HepG2 (cell line): ENCODE data around the gene ERF. TPM values are rescaled to one million over a fixed set of nuclear protein-coding genes. Genes with fewer than 3 reads are reported as not detected.

Experiments used
- HMGXB3 ChIP-seq: sonication (generic); formaldehyde crosslinking; IDR thresholded peaks from 2 replicates; pipeline ENCODE4 v1.4.0; 2020; ENCODE audit warnings: missing genetic modification reagents, borderline replicate concordance
- KDM4B ChIP-seq: sonication (generic); formaldehyde crosslinking; IDR thresholded peaks from 2 replicates; pipeline ENCODE4 v1.4.0; 2020; ENCODE audit warnings: missing genetic modification reagents
- KLF11 ChIP-seq: IDR thresholded peaks from 2 replicates; pipeline ENCODE4 v1.6.1; 2016; ENCODE audit warnings: missing compliant biosample characterization
- NCOA2 ChIP-seq: sonication (generic); formaldehyde crosslinking; IDR thresholded peaks from 2 replicates; pipeline ENCODE4 v1.8.0; 2022; ENCODE audit warnings: inconsistent platforms
- PBX2 ChIP-seq: IDR thresholded peaks from 2 replicates; pipeline ENCODE4 v1.6.1; 2016; ENCODE audit warnings: control low read depth
- RBM39 ChIP-seq: fragments of 200-400 bp; formaldehyde crosslinking; IDR thresholded peaks from one replicate; pipeline ENCODE4 v1.6.1; 2018; ENCODE audit warnings: antibody characterized with exemption, mild to moderate bottlenecking, low read depth, low read length; ENCODE audit not compliant: poor library complexity, severe bottlenecking
- SATB2 ChIP-seq: sonication (generic); formaldehyde crosslinking; IDR thresholded peaks from 2 replicates; pipeline ENCODE4 v1.5.0; 2020; ENCODE audit warnings: missing genetic modification reagents
- SNAPC2 ChIP-seq: sonication (generic); formaldehyde crosslinking; IDR thresholded peaks from 2 replicates; pipeline ENCODE4 v1.8.1; 2022; ENCODE audit warnings: mild to moderate bottlenecking, missing genetic modification reagents
- SNRNP70 ChIP-seq: fragments of 200-400 bp; formaldehyde crosslinking; IDR thresholded peaks from 2 replicates; pipeline ENCODE4 v1.6.1; 2017; ENCODE audit warnings: mild to moderate bottlenecking, low read depth, low read length, moderate library complexity
- SOX5 ChIP-seq: IDR thresholded peaks from 2 replicates; pipeline ENCODE4 v1.6.1; 2016; ENCODE audit warnings: borderline replicate concordance
- TEAD2 ChIP-seq: sonication (generic); formaldehyde crosslinking; IDR thresholded peaks from 2 replicates; pipeline ENCODE4 v1.9.0; 2021; ENCODE audit warnings: missing genetic modification reagents
- ZBTB14 ChIP-seq: sonication (generic); formaldehyde crosslinking; IDR thresholded peaks from 2 replicates; pipeline ENCODE4 v1.4.0; 2020; ENCODE audit warnings: missing genetic modification reagents
- ZFP37 ChIP-seq: sonication (generic); formaldehyde crosslinking; IDR thresholded peaks from 2 replicates; pipeline ENCODE4 v1.4.0; 2020; ENCODE audit warnings: missing genetic modification reagents, borderline replicate concordance
- ZNF263 ChIP-seq: sonication (generic); formaldehyde crosslinking; IDR thresholded peaks from 2 replicates; pipeline ENCODE4 v1.4.0; 2020; ENCODE audit warnings: missing genetic modification reagents
- ZNF446 ChIP-seq: sonication (generic); formaldehyde crosslinking; IDR thresholded peaks from 2 replicates; pipeline ENCODE4 v1.5.0; 2020; ENCODE audit warnings: mild to moderate bottlenecking, missing genetic modification reagents
- ZNF558 ChIP-seq: sonication (generic); formaldehyde crosslinking; IDR thresholded peaks from 2 replicates; pipeline ENCODE4 v1.9.0; 2022; ENCODE audit warnings: mild to moderate bottlenecking, missing genetic modification reagents, borderline replicate concordance
- ZNF788 ChIP-seq: sonication (generic); formaldehyde crosslinking; IDR thresholded peaks from 2 replicates; pipeline ENCODE4 v1.5.0; 2020; ENCODE audit warnings: mild to moderate bottlenecking, missing genetic modification reagents, borderline replicate concordance
- polyA plus RNA-seq, 8 experiments: library from polyadenylated mRNA; depleted of rRNA in 3 of 8; stranded (reverse) in 7 of 8; unstranded in 1 of 8; fragments of >200 nt; fragmentation: Illumina TruSeq in 4 of 8; extraction: Trizol in 4 of 8; gene quantifications; 2 replicates each; pipeline versions ENCODE4 v1.2.1 to v1.2.3, GENCODE V29; 2011 to 2016; ENCODE audit warnings: low read depth in 4 of 8, missing spikeins in 1 of 8, mixed read lengths in 1 of 8; ENCODE audit not compliant: insufficient read depth in 1 of 8
- total RNA-seq, 5 experiments: library from RNA; depleted of rRNA; stranded (reverse); fragments of >200 nt; fragmentation: Illumina TruSeq; extraction: Trizol; gene quantifications; 2 replicates each; pipeline ENCODE4 v1.2.3, GENCODE V29; 2016; ENCODE audit warnings: low read depth in 1 of 5

ERF gene
- total and polyA plus RNA-seq, 2 of the 13 experiments (the other 11 are each of a cell fraction or from before 2014, with no cell fraction given), result 67.1 to 69.9 TPM

DNA sequence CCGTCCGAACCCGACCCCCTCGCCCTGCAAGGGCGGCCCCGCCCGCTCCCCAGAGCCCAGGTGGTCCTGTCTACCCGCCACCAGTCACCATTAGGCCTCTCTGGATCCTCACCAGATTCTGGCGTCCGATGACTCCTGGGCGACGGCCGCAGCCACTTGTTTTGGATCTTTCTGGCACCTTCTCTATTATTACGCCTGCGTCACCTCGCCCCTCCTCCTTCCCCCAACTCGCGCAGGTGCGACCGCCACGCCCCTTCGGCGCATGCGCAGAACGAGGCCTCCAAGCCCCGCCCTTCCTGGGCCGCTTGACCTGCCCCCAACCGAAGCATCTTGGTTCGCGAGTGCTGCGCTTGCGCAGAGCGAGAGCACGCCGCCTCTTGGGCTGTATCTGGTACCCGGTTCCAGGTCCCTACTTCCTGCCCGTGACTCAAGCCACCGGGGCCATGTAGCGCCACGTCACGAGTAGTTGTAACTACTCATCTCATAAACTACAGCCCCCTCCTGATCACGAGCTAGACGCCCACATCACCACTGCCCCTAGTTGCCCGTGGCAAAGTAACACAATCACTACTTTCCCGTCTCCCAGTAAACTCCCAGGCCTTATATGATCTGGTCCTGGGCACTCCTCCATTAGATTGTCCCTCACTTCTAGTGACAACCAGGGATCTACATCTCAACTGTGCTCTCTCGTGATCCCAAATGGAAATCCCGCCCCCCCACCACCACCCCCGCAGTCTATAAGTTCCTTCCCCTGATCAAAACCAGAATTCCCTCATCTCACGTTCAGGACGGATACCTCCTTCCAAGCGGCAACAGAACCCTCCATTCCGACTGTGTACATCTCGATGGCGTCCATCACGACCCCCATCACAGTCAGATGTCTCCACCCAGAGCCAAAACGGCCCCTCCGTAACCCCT is 37.1 kb downstream of the ERF start, which contains the start of gene DEDD2 (continued):
- TF ChIP-seq SNAPC2 (CRISPR knock-in tag), result 0 out of 2 replicates have a peak, but pooled peaks have one; percentile 69
- 0 out of 2 replicates have a peak, but pooled peaks have one; percentile 13 for TF ChIP-seq KLF11 (CRISPR knock-in tag)
- TF ChIP-seq ZNF446, result no peak
- TF ChIP-seq SOX5 (CRISPR knock-in tag), result peak; percentile 43; the same call in 1 of the 2 replicates
- no peak for TF ChIP-seq PBX2 (CRISPR knock-in tag)
- TF ChIP-seq NCOA2 (CRISPR knock-in tag), result no peak; the same call in 1 of the 2 replicates
- TF ChIP-seq SATB2 (CRISPR knock-in tag), result 0 out of 2 replicates have a peak, but pooled peaks have one; percentile 30
- no peak for TF ChIP-seq ZNF263
- TF ChIP-seq RBM39, result peak; percentile 32
- no peak for TF ChIP-seq ZNF558 (CRISPR knock-in tag)
- TF ChIP-seq KDM4B (CRISPR knock-in tag), result no peak
- TF ChIP-seq ZBTB14 (CRISPR knock-in tag), result no peak
- TF ChIP-seq SNRNP70, result no peak
- no peak for TF ChIP-seq HMGXB3 (CRISPR knock-in tag)
- TF ChIP-seq ZNF788, result 0 out of 2 replicates have a peak, but pooled peaks have one; percentile 21
- no peak for TF ChIP-seq ZFP37 (CRISPR knock-in tag)
- TF ChIP-seq TEAD2 (CRISPR knock-in tag), result no peak
